IMR-90 (cell line): ENCODE measurements around the gene PRSS35. TPM values are rescaled to one million over a fixed set of nuclear protein-coding genes. Genes with fewer than 3 reads are reported as not detected.

Source experiments
- ATAC-seq: fragments of 200-7000 bp; cut with Tn5 transposase; 2 replicates; pipeline ENCODE4 v1.9.1; 2020; ENCODE audit warnings: low read depth, mild to moderate bottlenecking, moderate library complexity
- BruUV-seq: library from RNA; stranded (reverse); fragments of 400-500 nt; replicated peaks from 2 replicates; lab custom pipeline; 2021; lab: Mats Ljungman, UMichigan
- CTCF ChIA-PET: fragments of 300-600 bp; formaldehyde crosslinking; extraction: SDS; loops from one replicate; lab custom pipeline; 2021; ENCODE audit warnings: antibody characterized with exemption; lab: Yijun Ruan, JAX
- POLR2A ChIA-PET: fragments of 300-600 bp; sonication (Branson Sonifier 250); formaldehyde crosslinking; loops from one replicate; lab custom pipeline; 2022; ENCODE audit warnings: antibody characterized with exemption; ENCODE audit not compliant: unreplicated experiment; lab: Charles Lee
- DNase-seq: peaks from one replicate; pipeline ENCODE4 v3.0.0; 2013
- H2AFZ ChIP-seq: replicated peaks from 2 replicates; pipeline ENCODE3; 2013; ENCODE audit warnings: low read length, mild to moderate bottlenecking; ENCODE audit not compliant: poor library complexity
- H2AK5ac ChIP-seq: 2 replicates; pipeline ENCODE4 v1.6.1; 2013; ENCODE audit warnings: low read depth, low read length, inconsistent platforms
- H2AK9ac ChIP-seq: replicated peaks from 2 replicates; pipeline ENCODE3; 2013; ENCODE audit warnings: mild to moderate bottlenecking, low read depth, low read length, moderate library complexity; ENCODE audit not compliant: poor library complexity
- H2BK120ac ChIP-seq: 2 replicates; pipeline ENCODE4 v1.6.1; 2013; ENCODE audit warnings: low read depth, low read length, inconsistent platforms
- H2BK15ac ChIP-seq: 3 replicates; pipeline ENCODE4 v1.6.1; 2013; ENCODE audit warnings: low read depth, low read length, inconsistent platforms
- H2BK20ac ChIP-seq: 2 replicates; pipeline ENCODE4 v1.6.1; 2013; ENCODE audit warnings: low read depth, mild to moderate bottlenecking, inconsistent platforms, low read length, moderate library complexity
- H2BK5ac ChIP-seq: 2 replicates; pipeline ENCODE4 v1.6.1; 2013; ENCODE audit warnings: mild to moderate bottlenecking, low read depth, low read length, inconsistent platforms; ENCODE audit not compliant: poor library complexity, severe bottlenecking
- H3K14ac ChIP-seq: replicated peaks from 2 replicates; pipeline ENCODE4 v1.6.1; 2013; ENCODE audit warnings: low read depth, low read length, inconsistent platforms
- H3K18ac ChIP-seq: 2 replicates; pipeline ENCODE4 v1.6.1; 2013; ENCODE audit warnings: low read depth, low read length, control low read depth
- H3K23ac ChIP-seq: 2 replicates; pipeline ENCODE4 v1.6.1; 2013; ENCODE audit warnings: low read depth, low read length, inconsistent platforms
- H3K27ac ChIP-seq: 2 replicates; pipeline ENCODE4 v1.5.1; 2013; ENCODE audit warnings: mild to moderate bottlenecking, control low read depth, low read length; ENCODE audit not compliant: insufficient read depth
- H3K27me3 ChIP-seq: 2 replicates; pipeline ENCODE4 v1.6.1; 2013; ENCODE audit warnings: low read length; ENCODE audit not compliant: control insufficient read depth, insufficient read depth
- H3K36me3 ChIP-seq: 2 replicates; pipeline ENCODE4 v1.6.1; 2013; ENCODE audit warnings: low read length, mixed read lengths; ENCODE audit not compliant: control insufficient read depth, insufficient read depth
- H3K4ac ChIP-seq: 2 replicates; pipeline ENCODE4 v1.6.1; 2013; ENCODE audit warnings: low read depth, low read length, inconsistent platforms
- H3K4me1 ChIP-seq: 2 replicates; pipeline ENCODE4 v1.6.1; 2013; ENCODE audit warnings: low read length, mixed read lengths; ENCODE audit not compliant: control insufficient read depth, insufficient read depth
- H3K4me2 ChIP-seq: 2 replicates; pipeline ENCODE4 v1.6.1; 2013; ENCODE audit warnings: low read depth, mild to moderate bottlenecking, control low read depth, low read length, moderate library complexity
- H3K4me3 ChIP-seq: 2 replicates; pipeline ENCODE4 v1.5.1; 2013; ENCODE audit warnings: low read depth, mild to moderate bottlenecking, control low read depth, low read length, moderate library complexity; ENCODE audit not compliant: insufficient read depth
- H3K56ac ChIP-seq: 2 replicates; pipeline ENCODE4 v1.6.1; 2013; ENCODE audit warnings: low read length, inconsistent platforms; ENCODE audit not compliant: insufficient read depth; ENCODE audit errors: extremely low read depth
- H3K79me1 ChIP-seq, 2 experiments: 2 replicates each; pipeline ENCODE4 v1.6.1; 2013; ENCODE audit warnings: low read length in 2 of 2, inconsistent platforms in 1 of 2, low read depth in 1 of 2
- H3K9ac ChIP-seq: 2 replicates; pipeline ENCODE4 v1.6.1; 2013; ENCODE audit warnings: low read depth, low read length, control low read depth
- H3K9me1 ChIP-seq: 2 replicates; pipeline ENCODE4 v1.6.1; 2013; ENCODE audit warnings: low read length, inconsistent platforms; ENCODE audit not compliant: insufficient read depth
- H3K9me3 ChIP-seq: 2 replicates; pipeline ENCODE4 v1.6.1; 2013; ENCODE audit warnings: low read length; ENCODE audit not compliant: control insufficient read depth, insufficient read depth
- H4K20me1 ChIP-seq: 2 replicates; pipeline ENCODE4 v1.6.1; 2013; ENCODE audit warnings: low read length, inconsistent platforms; ENCODE audit not compliant: insufficient read depth
- H4K5ac ChIP-seq: 2 replicates; pipeline ENCODE4 v1.6.1; 2013; ENCODE audit warnings: mild to moderate bottlenecking, low read depth, low read length, control low read depth
- H4K8ac ChIP-seq, 2 experiments: 2 replicates each; pipeline ENCODE4 v1.6.1; 2013; ENCODE audit warnings: low read depth in 2 of 2, low read length in 2 of 2, control low read depth in 1 of 2, inconsistent platforms in 1 of 2
- H4K91ac ChIP-seq: 2 replicates; pipeline ENCODE4 v1.6.1; 2013; ENCODE audit warnings: low read depth, low read length, inconsistent platforms; ENCODE audit not compliant: insufficient read depth
- BHLHE40 ChIP-seq: fragments of 150-350 bp; IDR thresholded peaks from 2 replicates; pipeline ENCODE4 v1.6.1; 2016; ENCODE audit warnings: mild to moderate bottlenecking, low read depth, low read length
- CEBPB ChIP-seq: IDR thresholded peaks from 2 replicates; pipeline ENCODE4 v1.6.1; 2012; ENCODE audit warnings: low read depth, low read length, improper control_type of control experiment
- CHD1 ChIP-seq: IDR thresholded peaks from 2 replicates; pipeline ENCODE4 v1.6.1; 2012; ENCODE audit warnings: low read depth, low read length, improper control_type of control experiment
- CTCF ChIP-seq: conservative IDR thresholded peaks from 2 replicates; pipeline ENCODE4 v1.5.1; 2012; ENCODE audit warnings: mild to moderate bottlenecking, low read depth, low read length, improper control_type of control experiment
- ELK1 ChIP-seq: fragments of 150-350 bp; IDR thresholded peaks from 2 replicates; pipeline ENCODE4 v1.6.1; 2016; ENCODE audit warnings: low read depth, mild to moderate bottlenecking, low read length, moderate library complexity, borderline replicate concordance
- FOS ChIP-seq: fragments of 150-350 bp; IDR thresholded peaks from 2 replicates; pipeline ENCODE4 v1.6.1; 2016; ENCODE audit warnings: low read depth, low read length
- MAFK ChIP-seq: IDR thresholded peaks from 2 replicates; pipeline ENCODE4 v1.6.1; 2012; ENCODE audit warnings: low read depth, low read length, improper control_type of control experiment
- MAZ ChIP-seq: IDR thresholded peaks from 2 replicates; pipeline ENCODE4 v1.6.1; 2012; ENCODE audit warnings: low read depth, mild to moderate bottlenecking, low read length, improper control_type of control experiment, moderate library complexity, borderline replicate concordance
- MXI1 ChIP-seq: IDR thresholded peaks from 2 replicates; pipeline ENCODE4 v1.6.1; 2012; ENCODE audit warnings: low read depth, mild to moderate bottlenecking, low read length, moderate library complexity, borderline replicate concordance
- NFE2L2 ChIP-seq: fragments of 150-350 bp; IDR thresholded peaks from 2 replicates; pipeline ENCODE4 v1.6.1; 2016; ENCODE audit warnings: low read depth, mild to moderate bottlenecking, low read length
- POLR2A ChIP-seq: IDR thresholded peaks from 2 replicates; pipeline ENCODE4 v1.6.1; 2012; ENCODE audit warnings: mild to moderate bottlenecking, low read depth, low read length
- RAD21 ChIP-seq: IDR thresholded peaks from 2 replicates; pipeline ENCODE4 v1.6.1; 2012; ENCODE audit warnings: low read length, improper control_type of control experiment
- RFX5 ChIP-seq: IDR thresholded peaks from 2 replicates; pipeline ENCODE4 v1.8.0; 2012; ENCODE audit warnings: low read depth, mild to moderate bottlenecking, low read length, moderate library complexity
- SMC3 ChIP-seq: fragments of 150-350 bp; IDR thresholded peaks from 2 replicates; pipeline ENCODE4 v1.6.1; 2016; ENCODE audit warnings: low read depth, mild to moderate bottlenecking, antibody characterized with exemption, low read length, moderate library complexity
- WGBS, 2 experiments: methylation state at CpG; one replicate each; pipeline versions ENCODE4 v1.1.5 to v1.1.7; 2013; ENCODE audit warnings: missing lambda C conversion rate in 2 of 2; ENCODE audit not compliant: insufficient read length in 1 of 2; ENCODE audit errors: extremely low coverage in 2 of 2; 5-methylcytosine and 5-hydroxymethylcytosine counted together
- dilution Hi-C: fragments of 300-500 bp; cut with HindIII; formaldehyde crosslinking; loops from one replicate; pipeline ENCODE4 v1.14.3; 2018; ENCODE audit warnings: low sequenced_read_pairs; ENCODE audit not compliant: unreplicated experiment
- in situ Hi-C: fragments of 300-500 bp; cut with MboI; formaldehyde crosslinking; loops from 3 replicates; pipeline ENCODE4 v1.14.3; 2019; ENCODE audit warnings: low sequenced_read_pairs, inconsistent platforms, mixed read lengths
- intact Hi-C: fragments of 100-400 bp; cut with micrococcal nuclease; formaldehyde crosslinking; loops from 2 replicates; pipeline ENCODE4 v1.10.0; 2022
- polyA plus RNA-seq, 3 experiments: library from polyadenylated mRNA; depleted of rRNA; stranded (reverse); fragments of >200 nt; gene quantifications; 2 replicates each; pipeline ENCODE4 v1.2.3, GENCODE V29; 2012; ENCODE audit warnings: low replicate concordance in 1 of 3
- total RNA-seq: library from RNA; depleted of rRNA; stranded (reverse); fragments of >200 nt; gene quantifications from 2 replicates; pipeline ENCODE4 v1.2.3, GENCODE V29; 2012
- TF ChIP-seq, protein P1 (sequence below): fragments of 150-350 bp; IDR thresholded peaks from 2 replicates; pipeline ENCODE4 v1.6.1; 2017; ENCODE audit warnings: mild to moderate bottlenecking, antibody characterized with exemption, low read length, low read depth

PRSS35 gene
- total and polyA plus RNA-seq, 2 of the 4 experiments (the other 2 are of a cell fraction) = 5.2 to 5.6 TPM

GRCh38 chr6:83472767-83473166 lies 39.6 kb upstream of the PRSS35 start:
- Histone ChIP-seq H3K27ac (no peak overlapping the region), H3K4ac (no peak overlapping the region), H2AK5ac (no peak overlapping the region), H4K5ac (no peak overlapping the region), H3K14ac (no peak overlapping the region), H3K9me3 (no peaks in the 10 kb centered on the region), H3K27me3 (peaks cover 5% of the 10 kb centered on the region; the same call in 1 of the 2 replicates), H2BK15ac (no peak overlapping the region), H3K79me1 (no peaks in the 10 kb centered on the region), H4K8ac (no peak overlapping the region), H3K36me3 (no peaks in the 10 kb centered on the region), H2AK9ac (no peak overlapping the region), H3K18ac (no peak overlapping the region), H3K9me1 (no peaks in the 10 kb centered on the region), H3K9ac (no peak overlapping the region), H2BK120ac (no peak overlapping the region), H3K4me2 (no peak overlapping the region), H2BK20ac (no peak overlapping the region), H3K56ac (no peak overlapping the region), H3K4me1 (no peaks in the 10 kb centered on the region), H2AFZ (no peak overlapping the region), H4K20me1 (no peaks in the 10 kb centered on the region), H3K23ac (no peak overlapping the region), H3K4me3 (no peak overlapping the region), H4K91ac (no peak overlapping the region), H2BK5ac (no peak overlapping the region)
- BruUV-seq = no TSS peak
- dilution Hi-C loops (no loop called here), intact Hi-C loops (no loop called here), in situ Hi-C loops (no loop called here)
- ATAC-seq = no peak
- ChIA-PET CTCF (interaction anchor here (1.2 kb wide), 1 partner anchor 55 kb away, joined by 3 read pairs; no protein-coding TSS in a partner anchor), POLR2A (no interaction called here)
- TF ChIP-seq CTCF (no peak), NFE2L2 (no peak), MAFK (no peak), FOS (no peak), RAD21 (no peak), BHLHE40 (no peak), POLR2A (no peak), MAZ (no peak), RFX5 (no peak), CEBPB (no peak), SMC3 (no peak), MXI1 (no peak), ELK1 (no peak), CHD1 (no peak)
- TF ChIP-seq, protein P1, sequence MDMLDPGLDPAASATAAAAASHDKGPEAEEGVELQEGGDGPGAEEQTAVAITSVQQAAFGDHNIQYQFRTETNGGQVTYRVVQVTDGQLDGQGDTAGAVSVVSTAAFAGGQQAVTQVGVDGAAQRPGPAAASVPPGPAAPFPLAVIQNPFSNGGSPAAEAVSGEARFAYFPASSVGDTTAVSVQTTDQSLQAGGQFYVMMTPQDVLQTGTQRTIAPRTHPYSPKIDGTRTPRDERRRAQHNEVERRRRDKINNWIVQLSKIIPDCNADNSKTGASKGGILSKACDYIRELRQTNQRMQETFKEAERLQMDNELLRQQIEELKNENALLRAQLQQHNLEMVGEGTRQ = no peak
- WGBS, 2 experiments = no CpG with 5 or more reads among the region's 2 CpGs
- no peak for DNase-seq
